IPS-NIHi7 (cell line): ENCODE data around the gene IGF2R.

Source experiments
- DNase-seq: peaks from one replicate; pipeline ENCODE4 v3.0.0; 2012; ENCODE audit warnings: mixed read lengths; ENCODE audit errors: extremely low spot score

Gene IGF2R

DNA sequence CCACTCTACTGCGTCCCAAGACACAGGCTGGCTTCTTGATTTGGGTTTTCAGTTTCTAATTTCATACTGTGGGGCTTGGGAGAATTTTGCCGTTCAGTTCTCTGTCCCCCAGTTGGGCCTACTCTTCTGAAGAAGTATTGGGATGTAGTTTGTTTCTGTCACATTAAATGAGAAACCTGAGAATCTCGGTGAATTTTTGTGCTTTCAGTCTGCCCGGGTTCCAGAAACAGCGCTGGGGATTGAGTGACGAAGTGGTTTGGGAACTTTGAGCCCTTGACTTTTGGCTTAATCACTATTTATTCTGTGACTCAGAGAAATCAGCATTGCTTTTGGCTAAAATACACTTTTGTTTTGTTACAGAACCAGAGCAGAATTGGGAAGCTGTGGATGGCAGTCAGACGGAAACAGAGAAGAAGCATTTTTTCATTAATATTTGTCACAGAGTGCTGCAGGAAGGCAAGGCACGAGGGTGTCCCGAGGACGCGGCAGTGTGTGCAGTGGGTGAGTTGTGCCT lies 74.0 kb downstream of the IGF2R start:
- no peak for DNase-seq

DNA sequence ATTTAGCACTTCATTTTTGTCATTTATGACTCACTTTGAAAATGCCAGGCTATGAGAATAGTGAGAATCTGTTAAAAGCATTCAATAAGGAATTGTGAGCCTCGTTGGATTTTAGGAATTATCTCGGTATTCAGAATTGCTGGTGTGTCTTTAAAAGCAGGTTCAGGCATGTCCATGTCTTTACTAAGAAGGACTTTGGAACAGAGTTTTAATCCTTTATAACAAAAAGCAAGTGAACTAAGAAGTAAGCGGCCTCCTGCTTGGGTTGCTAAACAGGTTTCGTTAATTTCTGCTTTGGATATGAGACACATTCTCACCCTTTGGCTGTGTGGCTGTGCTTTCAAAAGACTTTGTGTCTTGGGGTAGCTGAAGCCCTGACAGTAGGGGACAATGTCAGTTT lies 74.9 kb downstream of the IGF2R start:
- DNase-seq, result no peak

- no peak for DNase-seq
Observed at GRCh38 chr6:160044687-160045086, 75.8 kb downstream of the IGF2R start.

GRCh38 chr6:160048471-160048870 lies 79.6 kb downstream of the IGF2R start:
- no peak for DNase-seq

GRCh38 chr6:160049346-160049745 lies 80.5 kb downstream of the IGF2R start:
- no peak for DNase-seq

DNA sequence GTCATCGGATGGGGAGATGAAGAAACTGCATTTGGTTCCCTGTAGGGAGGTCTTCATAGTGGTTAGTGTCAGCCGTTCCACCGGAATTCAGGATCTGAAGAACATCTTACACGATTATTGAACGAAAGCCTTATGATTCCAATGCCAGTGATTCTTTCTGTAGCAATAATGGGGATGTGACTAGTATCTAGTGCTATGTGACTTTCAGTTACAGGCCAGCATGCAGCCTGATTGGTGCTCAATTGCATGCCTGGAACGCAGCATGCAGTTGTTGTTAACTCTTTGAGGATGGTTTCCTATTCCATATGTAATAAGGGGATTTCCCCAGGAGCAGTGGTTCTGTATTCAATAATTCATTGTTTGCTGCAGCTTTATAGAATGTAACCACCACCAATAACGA lies 81.1 kb downstream of the IGF2R start:
- DNase-seq, result no peak

DNA sequence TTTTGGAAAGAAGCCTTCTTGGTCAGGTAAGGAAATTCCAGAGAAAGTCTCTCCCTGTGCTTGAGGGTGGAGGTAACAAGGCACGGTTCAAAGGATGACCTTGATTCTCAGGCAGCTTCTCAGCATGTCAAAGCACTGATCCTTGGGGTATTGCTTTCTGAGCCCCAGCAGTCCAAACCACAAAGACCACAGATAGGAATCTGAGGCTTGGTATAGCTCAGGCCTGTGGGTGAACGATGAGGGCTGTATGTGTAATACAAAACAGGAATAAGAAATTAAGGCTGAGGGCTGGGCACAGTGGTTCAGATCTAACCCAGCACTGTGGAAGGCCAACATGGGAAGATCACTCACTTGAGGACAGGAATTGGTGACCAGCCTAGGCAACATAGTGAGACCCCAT lies 82.5 kb downstream of the IGF2R start:
- no peak for DNase-seq

GRCh38 chr6:160054271-160054670 lies 85.4 kb downstream of the IGF2R start:
- no peak for DNase-seq

DNA sequence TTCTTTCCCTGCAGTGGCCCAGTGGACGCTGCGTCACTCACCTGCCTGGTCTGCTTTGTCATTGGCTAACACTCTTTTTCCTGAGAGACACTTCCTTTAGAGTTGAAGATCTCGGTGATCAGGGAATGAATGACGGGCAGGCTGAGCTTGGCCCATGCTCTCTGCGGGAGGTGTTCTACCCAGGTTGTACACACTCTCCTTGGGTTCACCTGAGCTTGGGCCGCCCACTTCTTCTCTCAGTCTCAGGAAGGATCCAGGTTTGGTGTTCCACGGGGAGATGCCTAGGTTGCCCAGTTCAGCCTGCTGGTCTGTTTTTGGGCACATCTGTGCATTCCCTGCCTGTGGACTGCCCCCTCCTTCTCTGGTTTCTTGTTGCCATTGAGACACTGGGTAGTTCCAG lies 86.0 kb downstream of the IGF2R start:
- no peak for DNase-seq

DNA sequence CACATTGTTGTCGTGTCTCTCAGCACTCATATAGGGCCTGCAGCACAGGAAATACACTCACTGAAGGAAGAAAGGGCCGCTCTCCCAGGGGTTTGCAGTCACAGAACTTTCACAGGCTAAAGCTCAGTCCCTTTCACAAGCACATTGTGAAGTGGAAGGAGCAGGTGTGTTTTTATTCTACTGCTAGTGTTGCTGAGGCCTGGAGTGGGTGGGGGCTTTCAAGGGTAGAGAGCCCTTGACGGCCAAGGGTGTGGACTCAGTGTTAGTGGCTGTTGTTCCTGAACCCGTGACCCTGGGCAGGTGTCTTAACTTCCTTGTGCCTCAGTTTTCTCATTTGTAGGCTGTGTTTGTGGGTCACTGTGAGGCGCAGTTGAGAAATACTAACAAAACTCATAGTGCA lies 86.5 kb downstream of the IGF2R start:
- DNase-seq, result no peak

DNA sequence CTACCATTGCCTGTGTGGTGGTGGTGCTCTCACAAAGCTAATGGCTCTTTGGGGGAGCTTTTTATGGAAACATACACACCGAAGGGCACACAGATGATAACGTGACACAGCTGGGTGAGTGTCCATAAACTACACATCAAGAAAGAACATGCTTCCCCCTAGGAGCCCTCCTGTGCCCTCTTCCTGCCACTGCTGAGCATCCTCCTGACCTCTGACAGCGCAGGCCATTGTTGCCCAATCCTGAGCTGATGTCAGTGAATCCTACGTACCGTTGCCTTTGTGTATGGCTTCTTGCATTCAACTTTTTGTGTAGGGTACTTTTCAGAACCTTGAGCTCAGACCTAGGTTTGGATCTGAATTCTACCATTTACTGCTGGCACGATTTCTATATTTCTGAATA lies 86.9 kb downstream of the IGF2R start:
- DNase-seq, result no peak

DNA sequence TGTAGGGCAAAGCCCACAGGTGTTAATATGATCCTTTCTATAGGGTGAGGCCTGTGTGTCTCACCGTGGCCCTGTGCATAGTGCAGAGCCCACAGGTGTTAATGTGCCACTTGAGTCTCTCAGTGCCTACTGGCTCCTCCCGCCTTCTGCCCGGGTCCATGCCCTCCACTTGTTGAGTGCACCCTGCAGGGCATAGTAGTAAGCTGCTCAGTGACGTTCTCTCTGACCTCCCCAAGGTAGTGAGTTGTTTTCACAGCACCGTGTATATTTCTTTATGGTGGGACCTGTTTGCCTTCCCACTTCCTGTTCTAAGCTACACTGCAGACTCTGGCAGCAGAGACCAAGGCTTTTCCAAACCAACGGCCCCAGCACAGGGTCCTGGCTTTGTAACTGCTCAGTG lies 88.2 kb downstream of the IGF2R start:
- DNase-seq, result no peak

- DNase-seq, result no peak
Observed at GRCh38 chr6:160058603-160059215, 89.8 kb downstream of the IGF2R start.

DNA sequence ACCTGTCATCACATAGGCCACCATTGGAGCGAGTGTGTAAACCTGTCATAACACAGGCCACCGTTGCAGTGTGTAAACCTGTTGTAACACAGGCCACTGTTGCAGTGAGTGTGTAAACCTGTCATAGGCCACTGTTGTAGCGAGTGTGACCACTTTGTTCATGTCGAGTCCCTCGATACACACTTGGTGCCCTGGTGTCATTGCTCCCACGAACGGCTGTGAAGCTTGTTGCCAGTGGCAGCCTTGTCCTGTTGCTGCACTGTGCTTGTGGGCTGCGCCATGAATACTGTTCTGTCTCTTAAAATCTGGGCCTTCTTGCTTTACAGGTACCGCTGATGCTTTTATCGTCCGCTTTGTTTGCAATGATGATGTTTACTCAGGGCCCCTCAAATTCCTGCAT lies 91.3 kb downstream of the IGF2R start:
- DNase-seq, result no peak

GRCh38 chr6:160060920-160061447 lies 92.1 kb downstream of the IGF2R start:
- DNase-seq, result no peak

DNA sequence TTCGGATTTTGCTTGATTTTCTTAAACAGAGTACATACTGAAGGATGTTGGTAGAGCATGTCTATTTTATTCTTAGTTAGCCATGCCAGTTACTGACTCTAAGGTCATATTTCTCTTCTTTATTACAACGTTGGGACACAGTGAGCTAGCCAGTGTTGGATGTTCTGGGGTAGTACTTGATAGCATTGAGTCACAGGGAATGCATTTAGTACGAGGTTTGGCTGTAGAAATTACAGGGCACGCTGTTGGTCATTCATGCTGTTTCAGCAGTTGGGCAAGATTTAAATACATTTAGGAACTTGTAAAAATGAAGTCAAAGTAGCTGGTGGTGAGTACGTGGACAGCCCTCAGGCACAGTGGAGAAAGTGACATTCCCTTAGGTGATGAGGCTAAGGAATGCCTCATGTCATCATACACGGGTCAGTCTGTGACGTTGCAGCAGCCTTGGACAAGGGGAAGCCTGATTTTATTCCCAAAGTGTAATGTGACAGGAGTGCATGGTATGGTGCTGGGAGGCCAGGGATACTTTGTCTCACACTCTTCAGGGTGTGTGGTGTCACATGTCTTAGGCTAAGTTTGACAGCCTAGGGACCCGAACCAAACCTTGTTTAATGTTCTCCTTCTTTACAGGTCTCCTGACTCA lies 95.0 kb downstream of the IGF2R start:
- no peak for DNase-seq

DNA sequence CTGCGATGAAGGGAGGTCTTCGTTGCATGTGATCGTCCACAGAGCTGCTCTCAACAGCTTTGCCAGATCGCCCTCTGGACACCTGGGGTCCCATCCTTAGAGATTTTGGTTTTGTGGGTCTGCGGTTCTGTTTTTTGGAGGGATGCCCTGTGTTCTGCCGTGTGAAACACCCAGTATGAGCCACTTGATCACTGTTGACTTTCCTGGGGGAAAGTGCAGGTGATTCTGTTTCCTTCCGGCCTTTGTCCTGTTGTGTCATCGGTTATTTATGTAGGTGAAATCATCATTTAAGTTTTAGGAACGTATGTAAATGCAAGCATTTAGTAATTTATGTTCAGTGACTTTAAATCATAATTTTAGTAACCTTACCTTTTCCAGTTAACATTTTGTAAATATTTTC lies 96.3 kb downstream of the IGF2R start:
- no peak for DNase-seq

GRCh38 chr6:160067564-160067963 lies 98.7 kb downstream of the IGF2R start:
- DNase-seq, result no peak

- DNase-seq, result no peak
Observed at GRCh38 chr6:160068346-160068745, 99.5 kb downstream of the IGF2R start.

DNA sequence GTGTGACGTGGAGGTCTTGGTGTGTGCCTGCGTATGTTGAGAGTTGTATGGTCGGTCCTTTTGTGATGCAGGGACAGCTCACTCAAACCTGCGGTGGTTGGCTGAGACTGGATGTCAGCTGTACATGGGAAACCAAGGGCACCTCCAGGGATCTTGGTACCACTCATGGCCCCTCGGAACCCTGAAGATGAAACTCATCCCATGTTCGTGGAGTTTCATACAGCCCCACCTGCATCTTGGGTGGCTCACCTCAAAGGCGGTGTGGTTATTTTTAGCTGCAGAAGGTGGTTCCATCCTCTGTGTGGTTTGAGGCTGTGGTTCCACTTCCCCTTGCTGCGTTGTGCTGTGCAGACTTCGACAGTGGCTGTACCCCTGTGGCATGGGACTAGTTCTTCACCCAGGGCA lies 100.2 kb downstream of the IGF2R start:
- DNase-seq, result no peak

DNA sequence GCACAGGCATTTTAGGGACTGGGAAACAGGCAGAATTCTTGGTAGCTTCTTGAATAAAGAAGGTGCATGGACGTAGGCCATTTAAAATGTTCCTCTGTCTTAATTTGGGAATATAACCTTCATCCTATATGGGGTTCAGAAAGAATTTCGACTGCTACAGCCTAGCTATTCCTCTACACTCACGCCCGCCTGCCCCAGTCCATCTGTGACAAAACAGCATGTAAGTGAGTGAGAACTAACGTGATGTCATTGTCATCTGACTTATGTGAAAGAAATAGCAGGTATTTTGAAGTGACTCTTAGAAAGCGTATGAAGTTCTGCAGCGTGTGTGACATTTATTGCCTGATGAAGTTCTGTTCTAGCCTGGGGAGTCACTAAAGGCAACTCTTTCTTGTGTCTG lies 100.6 kb downstream of the IGF2R start:
- no peak for DNase-seq

GRCh38 chr6:160070427-160070826 lies 101.5 kb downstream of the IGF2R start:
- no peak for DNase-seq

- no peak for DNase-seq
Observed at GRCh38 chr6:160070831-160071230, 101.9 kb downstream of the IGF2R start.
